Neural progenitor cell (in vitro differentiated cells): Measurements from ENCODE around the gene PKD1.

ENCODE experiments used
- EZH2 ChIP-seq: fragments of 200-600 bp; sonication (generic); IDR thresholded peaks from 2 replicates; pipeline ENCODE4 v1.6.1; 2017; ENCODE audit warnings: antibody characterized with exemption, mild to moderate bottlenecking, moderate library complexity
- TF ChIP-seq, protein P1 (sequence below): fragments of 200-600 bp; sonication (generic); IDR thresholded peaks from 2 replicates; pipeline ENCODE4 v1.5.1; 2017; ENCODE audit warnings: antibody characterized with exemption, mild to moderate bottlenecking

DNA sequence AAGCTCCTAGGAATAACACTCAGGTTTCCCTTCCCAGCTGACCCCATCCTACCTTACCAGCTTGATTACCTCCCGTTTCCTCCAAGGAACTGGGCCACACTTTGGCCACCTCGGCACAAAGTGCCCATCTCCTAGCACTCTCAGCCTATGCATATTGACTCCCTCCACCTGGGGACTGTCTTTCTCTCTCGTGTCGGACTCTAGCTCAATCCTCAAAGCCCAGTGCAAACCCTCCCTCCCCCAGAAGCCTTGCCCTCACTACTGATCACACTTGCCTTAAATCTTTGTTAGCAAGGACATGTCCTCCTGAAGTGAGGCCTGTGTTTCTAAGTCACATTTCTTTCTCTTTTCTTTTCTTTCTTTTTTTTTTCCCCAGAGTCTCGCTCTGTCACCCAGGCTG lies 10.1 kb upstream of the PKD1 start:
- TF ChIP-seq, protein P1, sequence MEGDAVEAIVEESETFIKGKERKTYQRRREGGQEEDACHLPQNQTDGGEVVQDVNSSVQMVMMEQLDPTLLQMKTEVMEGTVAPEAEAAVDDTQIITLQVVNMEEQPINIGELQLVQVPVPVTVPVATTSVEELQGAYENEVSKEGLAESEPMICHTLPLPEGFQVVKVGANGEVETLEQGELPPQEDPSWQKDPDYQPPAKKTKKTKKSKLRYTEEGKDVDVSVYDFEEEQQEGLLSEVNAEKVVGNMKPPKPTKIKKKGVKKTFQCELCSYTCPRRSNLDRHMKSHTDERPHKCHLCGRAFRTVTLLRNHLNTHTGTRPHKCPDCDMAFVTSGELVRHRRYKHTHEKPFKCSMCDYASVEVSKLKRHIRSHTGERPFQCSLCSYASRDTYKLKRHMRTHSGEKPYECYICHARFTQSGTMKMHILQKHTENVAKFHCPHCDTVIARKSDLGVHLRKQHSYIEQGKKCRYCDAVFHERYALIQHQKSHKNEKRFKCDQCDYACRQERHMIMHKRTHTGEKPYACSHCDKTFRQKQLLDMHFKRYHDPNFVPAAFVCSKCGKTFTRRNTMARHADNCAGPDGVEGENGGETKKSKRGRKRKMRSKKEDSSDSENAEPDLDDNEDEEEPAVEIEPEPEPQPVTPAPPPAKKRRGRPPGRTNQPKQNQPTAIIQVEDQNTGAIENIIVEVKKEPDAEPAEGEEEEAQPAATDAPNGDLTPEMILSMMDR = no peak
- TF ChIP-seq EZH2 = no peak
